ENCODE measurements around the gene FOXL3.

DNA sequence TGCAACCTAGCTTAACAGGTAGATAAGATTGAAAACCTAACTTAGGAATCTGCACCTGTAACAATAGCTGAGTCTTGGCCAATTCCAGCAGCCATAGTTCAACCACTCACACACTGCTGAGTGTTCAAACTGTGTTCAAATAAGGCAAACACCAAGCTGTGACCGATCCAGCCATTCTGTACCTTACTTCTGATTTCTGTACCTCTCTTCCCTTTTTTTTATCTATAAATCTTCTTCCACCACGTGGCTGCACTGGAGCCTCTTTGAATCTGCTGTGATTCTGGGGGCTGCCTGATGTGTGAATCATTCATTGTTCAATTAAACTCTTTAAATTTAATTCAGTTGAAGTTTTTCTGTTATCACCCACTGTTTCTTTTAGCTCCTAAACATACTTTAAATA lies 15.7 kb upstream of the FOXL3 start:
- TF ChIP-seq, protein P1, sequence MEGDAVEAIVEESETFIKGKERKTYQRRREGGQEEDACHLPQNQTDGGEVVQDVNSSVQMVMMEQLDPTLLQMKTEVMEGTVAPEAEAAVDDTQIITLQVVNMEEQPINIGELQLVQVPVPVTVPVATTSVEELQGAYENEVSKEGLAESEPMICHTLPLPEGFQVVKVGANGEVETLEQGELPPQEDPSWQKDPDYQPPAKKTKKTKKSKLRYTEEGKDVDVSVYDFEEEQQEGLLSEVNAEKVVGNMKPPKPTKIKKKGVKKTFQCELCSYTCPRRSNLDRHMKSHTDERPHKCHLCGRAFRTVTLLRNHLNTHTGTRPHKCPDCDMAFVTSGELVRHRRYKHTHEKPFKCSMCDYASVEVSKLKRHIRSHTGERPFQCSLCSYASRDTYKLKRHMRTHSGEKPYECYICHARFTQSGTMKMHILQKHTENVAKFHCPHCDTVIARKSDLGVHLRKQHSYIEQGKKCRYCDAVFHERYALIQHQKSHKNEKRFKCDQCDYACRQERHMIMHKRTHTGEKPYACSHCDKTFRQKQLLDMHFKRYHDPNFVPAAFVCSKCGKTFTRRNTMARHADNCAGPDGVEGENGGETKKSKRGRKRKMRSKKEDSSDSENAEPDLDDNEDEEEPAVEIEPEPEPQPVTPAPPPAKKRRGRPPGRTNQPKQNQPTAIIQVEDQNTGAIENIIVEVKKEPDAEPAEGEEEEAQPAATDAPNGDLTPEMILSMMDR (IDR thresholded peaks at IDR 0.05) = no peak
- no peak for TF ChIP-seq ZFX (IDR thresholded peaks at IDR 0.05; ENCODE audit: borderline replicate concordance)
